Chondrocyte (in vitro differentiated cells): ENCODE measurements around the gene CYP46A1. TPM values are rescaled to one million over a fixed set of nuclear protein-coding genes. Genes with fewer than 3 reads are reported as not detected.

Source experiments
- DNase-seq: peaks from one replicate; pipeline ENCODE4 v3.0.0; 2021; ENCODE audit warnings: mixed read lengths, low spot score
- H3K27ac Mint-ChIP-seq: one replicate; pipeline ENCODE4 v1.8.0; 2021; ENCODE audit warnings: mild to moderate bottlenecking, moderate library complexity, mixed read lengths; ENCODE audit not compliant: unreplicated experiment
- H3K27me3 Mint-ChIP-seq: 2 replicates; pipeline ENCODE4 v1.8.0; 2021; ENCODE audit warnings: low read depth, mixed read lengths
- H3K36me3 Mint-ChIP-seq: 2 replicates; pipeline ENCODE4 v1.8.0; 2021; ENCODE audit warnings: low read depth, mixed read lengths
- H3K4me1 Mint-ChIP-seq: 2 replicates; pipeline ENCODE4 v1.8.0; 2021; ENCODE audit warnings: low read depth, mild to moderate bottlenecking, mixed read lengths
- H3K4me3 Mint-ChIP-seq: one replicate; pipeline ENCODE4 v1.8.0; 2021; ENCODE audit warnings: mild to moderate bottlenecking, moderate library complexity, mixed read lengths; ENCODE audit not compliant: unreplicated experiment
- H3K9me3 Mint-ChIP-seq: 2 replicates; pipeline ENCODE4 v1.8.0; 2021; ENCODE audit warnings: low read depth, mixed read lengths
- total RNA-seq: library from RNA; stranded (reverse); gene quantifications from 3 replicates; pipeline ENCODE4 v1.2.1, GENCODE V29; 2021
- TF ChIP-seq, protein P1 (sequence below): fragments of 200-600 bp; sonication (generic); IDR thresholded peaks from 2 replicates; pipeline ENCODE4 v1.5.0; 2021; ENCODE audit warnings: antibody characterized with exemption, mild to moderate bottlenecking, moderate library complexity

The CYP46A1 gene
- total RNA-seq, 1 donor from 2014 or later, result 0.72 TPM

DNA sequence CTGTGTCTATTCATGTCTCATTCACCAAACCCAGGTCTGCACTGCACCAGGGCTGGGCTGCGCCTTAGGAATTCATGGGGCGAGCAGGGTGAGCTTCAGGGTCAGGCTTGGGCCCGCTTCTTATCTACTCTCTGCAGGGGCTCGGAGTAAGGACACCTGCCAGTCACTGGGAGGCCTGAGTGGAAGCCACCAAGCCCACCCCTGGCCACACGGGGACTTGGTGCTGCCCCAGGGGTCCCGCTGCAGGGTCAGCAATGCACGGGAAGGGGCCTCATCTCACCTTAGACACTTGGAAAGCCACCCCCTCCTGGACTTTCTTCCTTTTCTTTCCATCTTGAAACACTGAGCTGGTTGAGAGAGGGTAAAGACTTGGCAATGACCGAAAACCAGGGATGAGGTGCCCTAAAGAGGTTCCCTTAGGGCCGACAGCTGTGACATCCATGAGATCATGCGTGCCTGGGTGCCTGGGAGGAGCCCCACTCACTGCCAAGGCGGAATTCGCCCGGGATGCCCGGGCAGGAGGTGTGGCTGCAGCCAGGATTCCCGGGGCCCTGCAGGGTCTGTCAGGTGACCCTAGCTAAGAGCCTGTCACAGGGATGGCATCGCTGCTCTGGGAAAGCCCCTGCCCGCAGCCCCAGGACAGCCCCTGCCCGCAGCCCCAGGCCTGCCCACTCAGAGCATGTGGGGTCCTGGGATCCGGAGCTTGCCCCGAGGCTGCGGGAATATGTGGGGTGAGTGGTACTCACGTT lies 63.7 kb downstream of the CYP46A1 start:
- H3K27ac Mint-ChIP-seq, result no peak overlapping the region
- no peak overlapping the region for H3K4me3 Mint-ChIP-seq
- peak; percentile 82 for DNase-seq
- no peaks in the 10 kb centered on the region for H3K27me3 Mint-ChIP-seq
- TF ChIP-seq, protein P1, sequence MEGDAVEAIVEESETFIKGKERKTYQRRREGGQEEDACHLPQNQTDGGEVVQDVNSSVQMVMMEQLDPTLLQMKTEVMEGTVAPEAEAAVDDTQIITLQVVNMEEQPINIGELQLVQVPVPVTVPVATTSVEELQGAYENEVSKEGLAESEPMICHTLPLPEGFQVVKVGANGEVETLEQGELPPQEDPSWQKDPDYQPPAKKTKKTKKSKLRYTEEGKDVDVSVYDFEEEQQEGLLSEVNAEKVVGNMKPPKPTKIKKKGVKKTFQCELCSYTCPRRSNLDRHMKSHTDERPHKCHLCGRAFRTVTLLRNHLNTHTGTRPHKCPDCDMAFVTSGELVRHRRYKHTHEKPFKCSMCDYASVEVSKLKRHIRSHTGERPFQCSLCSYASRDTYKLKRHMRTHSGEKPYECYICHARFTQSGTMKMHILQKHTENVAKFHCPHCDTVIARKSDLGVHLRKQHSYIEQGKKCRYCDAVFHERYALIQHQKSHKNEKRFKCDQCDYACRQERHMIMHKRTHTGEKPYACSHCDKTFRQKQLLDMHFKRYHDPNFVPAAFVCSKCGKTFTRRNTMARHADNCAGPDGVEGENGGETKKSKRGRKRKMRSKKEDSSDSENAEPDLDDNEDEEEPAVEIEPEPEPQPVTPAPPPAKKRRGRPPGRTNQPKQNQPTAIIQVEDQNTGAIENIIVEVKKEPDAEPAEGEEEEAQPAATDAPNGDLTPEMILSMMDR, result no peak
- no peaks in the 10 kb centered on the region for H3K9me3 Mint-ChIP-seq
- no peaks in the 10 kb centered on the region for H3K36me3 Mint-ChIP-seq
- H3K4me1 Mint-ChIP-seq, result peaks cover 64% of the 10 kb centered on the region

DNA sequence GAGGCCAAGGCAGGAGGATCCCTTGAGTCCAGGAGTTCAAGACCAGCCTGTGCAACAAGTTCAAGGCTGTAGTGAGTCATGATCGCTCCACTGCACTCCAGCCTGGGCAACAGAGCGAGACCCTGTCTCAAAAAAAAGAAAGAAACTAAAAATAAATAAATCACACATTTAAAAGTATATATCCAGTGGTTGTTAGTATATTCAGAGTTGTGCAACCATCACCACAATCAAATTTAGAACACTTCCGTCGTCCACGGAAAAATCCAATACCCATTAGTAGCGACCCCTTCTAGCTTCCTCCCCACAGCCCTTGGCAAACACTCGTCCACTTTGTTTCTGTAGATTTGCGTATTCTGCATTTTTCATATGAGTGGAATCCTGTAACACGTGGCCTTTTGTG lies 64.4 kb downstream of the CYP46A1 start:
- TF ChIP-seq, protein P1, result no peak
- Mint-ChIP-seq H3K36me3 (no peaks in the 10 kb centered on the region), H3K27ac (no peak overlapping the region), H3K27me3 (no peaks in the 10 kb centered on the region), H3K4me3 (no peak overlapping the region), H3K9me3 (no peaks in the 10 kb centered on the region), H3K4me1 (peaks cover 72% of the 10 kb centered on the region)
- DNase-seq, result no peak

DNA sequence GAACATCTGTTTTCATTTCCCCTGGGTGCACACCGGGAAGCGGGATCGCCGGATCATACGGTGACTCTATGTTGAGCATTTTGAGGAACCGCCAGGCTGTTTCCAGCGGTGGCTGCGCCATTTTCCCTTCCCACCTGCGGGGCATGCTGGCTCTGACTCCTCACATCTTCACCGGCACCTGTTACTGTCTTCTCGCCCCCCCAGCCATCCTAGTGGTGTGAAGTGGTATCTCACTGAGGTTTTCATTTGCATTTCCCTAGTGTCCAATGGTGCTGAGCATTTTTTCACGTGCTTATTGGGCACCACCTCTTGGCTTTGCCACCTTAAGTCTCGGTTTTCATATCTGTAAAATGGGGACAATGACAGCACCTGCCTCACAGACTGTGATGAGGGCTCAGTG lies 65.0 kb downstream of the CYP46A1 start:
- no peak for DNase-seq
- no peaks in the 10 kb centered on the region for H3K9me3 Mint-ChIP-seq
- H3K4me1 Mint-ChIP-seq, result peaks cover 75% of the 10 kb centered on the region
- H3K27ac Mint-ChIP-seq, result no peak overlapping the region
- H3K27me3 Mint-ChIP-seq, result no peaks in the 10 kb centered on the region
- no peak overlapping the region for H3K4me3 Mint-ChIP-seq
- TF ChIP-seq, protein P1, result peak; percentile 38
- no peaks in the 10 kb centered on the region for H3K36me3 Mint-ChIP-seq

DNA sequence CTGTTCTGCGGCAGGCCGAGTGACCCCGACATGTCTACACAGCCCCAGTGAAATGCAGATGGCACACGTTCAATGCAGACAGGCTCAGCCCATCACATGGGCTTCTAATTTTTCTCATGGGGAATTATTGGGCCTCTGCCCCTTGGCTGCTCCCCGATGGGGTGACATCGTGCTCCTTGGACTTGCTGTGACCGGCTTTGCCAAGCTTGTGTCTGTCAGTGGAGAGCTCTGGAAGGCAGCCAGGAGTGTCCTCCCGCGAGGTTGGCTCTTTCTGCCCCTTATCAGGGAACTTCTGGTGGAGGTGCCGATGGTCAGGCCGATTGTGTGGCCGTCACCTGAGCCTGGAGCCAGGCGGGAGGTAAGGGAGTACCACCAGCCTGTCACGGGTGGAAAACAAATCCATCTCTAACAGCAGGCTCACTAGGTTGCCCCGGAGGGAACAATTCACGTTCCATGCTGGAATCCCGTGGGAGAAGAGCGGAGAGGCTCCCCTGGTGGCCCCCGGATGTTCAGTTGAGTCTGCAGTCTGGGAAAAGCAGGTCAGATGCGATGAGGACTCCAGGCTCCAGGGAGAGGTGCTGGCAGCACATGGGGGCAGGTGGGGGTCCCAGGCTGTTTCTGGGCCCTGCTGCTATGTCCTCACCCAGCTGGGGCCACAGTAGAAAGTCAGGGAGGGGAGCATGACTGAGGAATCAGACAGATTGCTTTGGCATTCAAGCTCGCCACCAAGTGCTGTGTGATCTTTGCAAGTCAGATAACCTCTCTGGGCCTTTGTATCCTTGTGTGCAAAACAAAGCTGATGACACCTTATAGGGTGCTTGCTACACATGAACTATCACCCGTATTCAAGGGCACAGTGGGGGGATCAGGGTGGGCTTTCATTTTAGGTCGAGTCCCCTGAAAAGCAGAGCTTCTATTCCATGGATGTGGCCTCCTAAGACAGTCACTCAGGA lies 65.9 kb downstream of the CYP46A1 start:
- peaks cover 75% of the 10 kb centered on the region for H3K4me1 Mint-ChIP-seq
- no peaks in the 10 kb centered on the region for H3K27me3 Mint-ChIP-seq

More for the DNA sequence above, 65.9 kb downstream of the CYP46A1 start:
- H3K36me3 Mint-ChIP-seq, result no peaks in the 10 kb centered on the region
- TF ChIP-seq, protein P1, result no peak
- no peaks in the 10 kb centered on the region for H3K9me3 Mint-ChIP-seq
- H3K4me3 Mint-ChIP-seq, result no peak overlapping the region
- no peak for DNase-seq
- no peak overlapping the region for H3K27ac Mint-ChIP-seq
